ENCODE data around the gene SORCS2.

SORCS2 gene

DNA sequence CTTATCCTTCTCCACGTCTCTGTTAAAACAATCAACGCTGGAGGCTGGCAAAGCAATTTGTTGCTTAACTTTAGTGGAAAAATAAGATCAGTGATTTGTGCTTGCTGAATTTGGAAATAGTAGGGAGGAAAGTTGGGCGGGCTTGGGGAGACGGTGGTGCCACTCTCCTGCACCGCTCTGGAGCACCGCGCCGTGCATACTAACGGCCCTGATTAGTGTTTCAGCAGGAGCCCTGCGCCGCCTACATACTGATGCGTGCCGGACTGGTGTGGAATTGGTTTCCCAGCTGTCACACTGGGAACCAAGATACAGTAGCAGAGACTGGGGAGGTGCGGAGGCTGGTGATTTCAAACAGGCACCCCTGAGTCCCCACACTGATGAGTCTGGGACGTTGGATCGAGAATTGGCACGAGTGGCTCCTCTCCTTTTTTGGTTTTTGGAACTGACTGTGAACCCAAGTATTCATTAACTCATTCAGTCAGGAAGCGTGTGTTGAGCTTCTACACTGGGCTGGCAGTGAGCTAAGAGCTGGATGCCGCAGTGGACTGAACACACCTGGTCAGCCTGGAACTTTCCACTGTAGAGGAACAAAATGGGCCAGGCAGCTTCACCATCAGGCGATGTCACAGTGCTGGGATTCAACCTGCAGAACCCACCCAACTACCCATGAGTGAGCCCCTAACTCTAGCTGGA lies 271.4 kb downstream of the SORCS2 start:
- DNase-seq: no peak

DNA sequence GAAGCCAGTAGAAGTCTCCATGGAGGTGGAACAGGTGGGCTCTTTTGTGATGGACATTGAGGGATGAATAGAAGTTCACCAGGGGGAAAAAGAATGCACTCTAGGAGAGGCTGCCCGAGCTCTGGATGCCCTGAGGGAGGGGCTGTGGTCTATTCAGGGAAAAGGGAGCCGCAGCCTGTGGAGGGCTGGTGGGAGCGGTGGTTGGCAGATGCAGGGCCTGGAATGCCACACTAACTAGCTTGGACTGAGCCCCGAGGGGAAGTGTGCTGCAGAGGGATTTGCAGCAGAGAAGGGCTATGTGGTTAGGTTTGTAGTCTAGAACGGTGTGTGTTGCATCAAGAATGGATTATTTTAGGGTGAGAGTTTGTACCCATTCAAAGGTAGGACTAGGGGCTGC lies 271.9 kb downstream of the SORCS2 start:
- no peak for DNase-seq

DNA sequence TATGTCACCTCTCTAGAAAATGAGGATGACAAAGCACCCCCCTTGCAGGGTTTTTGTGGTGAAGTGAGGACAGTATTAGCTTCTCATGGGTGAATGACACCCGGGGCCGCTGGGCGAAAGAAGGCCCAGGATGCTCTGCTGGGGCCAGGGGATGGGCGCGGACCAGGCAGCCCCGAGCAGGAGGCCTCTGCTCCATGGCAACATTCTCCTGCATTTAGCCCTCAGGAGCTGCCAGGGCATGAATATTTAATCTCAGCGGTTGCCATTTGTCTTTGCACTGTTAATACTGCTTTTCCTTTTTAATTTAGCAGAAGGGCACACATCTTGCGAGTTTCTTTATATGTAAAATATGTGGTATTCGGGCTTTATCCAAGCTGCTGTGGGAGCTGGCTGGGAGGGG lies 272.7 kb downstream of the SORCS2 start:
- DNase-seq: no peak

DNA sequence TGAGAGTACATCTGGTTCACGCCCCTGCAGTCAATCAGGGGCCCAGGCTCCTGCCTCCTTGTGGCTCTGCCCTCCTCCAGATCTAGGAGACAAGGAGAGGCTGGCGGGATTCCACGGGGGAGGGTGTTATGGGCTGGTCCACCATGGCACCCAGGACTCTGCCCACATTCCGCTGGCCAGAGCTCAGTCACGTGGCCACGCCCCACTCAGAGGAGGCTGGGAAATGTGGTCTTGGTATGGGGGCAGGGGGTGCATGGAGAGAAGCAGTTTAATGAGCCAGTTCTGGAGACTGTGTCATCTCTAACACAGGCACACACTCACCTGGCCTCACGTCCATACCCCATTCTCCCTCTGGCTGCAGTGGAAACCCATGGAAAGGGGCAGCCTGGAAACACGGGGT lies 273.9 kb downstream of the SORCS2 start:
- no peak for DNase-seq

DNA sequence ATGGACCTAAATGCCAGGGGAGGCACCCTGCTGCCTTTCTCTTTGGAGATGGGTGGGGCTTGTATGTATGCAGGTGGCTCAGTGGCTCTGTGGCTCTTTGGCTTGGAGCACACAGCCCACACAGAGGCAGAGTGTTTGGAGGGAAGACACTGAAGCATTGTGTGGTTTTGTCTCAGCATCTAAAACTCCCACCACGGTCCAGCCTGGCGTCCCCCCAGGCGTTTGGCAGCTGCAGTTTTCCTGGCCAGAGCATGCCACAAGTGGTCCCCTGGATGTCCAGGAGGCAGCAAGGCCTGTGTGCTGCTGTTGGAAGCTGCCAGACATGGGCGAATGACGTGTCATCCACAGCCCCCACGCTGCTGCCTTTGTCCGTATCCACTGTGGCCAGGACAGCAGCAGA lies 274.6 kb downstream of the SORCS2 start:
- DNase-seq: no peak

DNA sequence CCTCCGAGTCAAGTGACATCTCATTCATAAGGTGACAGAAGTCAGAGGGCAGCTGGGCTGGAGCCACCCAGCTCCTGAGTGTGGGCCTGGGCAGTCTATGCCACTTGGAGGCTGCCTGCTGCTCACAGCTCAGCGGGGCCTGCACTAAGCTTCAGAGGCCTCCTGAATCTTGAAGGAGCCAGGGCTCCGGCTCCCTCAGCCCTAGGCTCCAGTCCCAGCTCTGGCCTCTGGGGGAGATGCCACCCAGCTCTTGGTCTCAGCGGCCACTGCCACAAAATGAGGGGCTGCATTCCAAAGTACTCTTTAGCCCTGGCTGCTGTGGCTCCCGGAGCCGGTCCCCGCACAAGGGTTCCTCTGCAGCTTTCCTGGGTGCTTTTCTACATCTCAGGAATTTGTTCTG lies 275.1 kb downstream of the SORCS2 start:
- DNase-seq: no peak

DNA sequence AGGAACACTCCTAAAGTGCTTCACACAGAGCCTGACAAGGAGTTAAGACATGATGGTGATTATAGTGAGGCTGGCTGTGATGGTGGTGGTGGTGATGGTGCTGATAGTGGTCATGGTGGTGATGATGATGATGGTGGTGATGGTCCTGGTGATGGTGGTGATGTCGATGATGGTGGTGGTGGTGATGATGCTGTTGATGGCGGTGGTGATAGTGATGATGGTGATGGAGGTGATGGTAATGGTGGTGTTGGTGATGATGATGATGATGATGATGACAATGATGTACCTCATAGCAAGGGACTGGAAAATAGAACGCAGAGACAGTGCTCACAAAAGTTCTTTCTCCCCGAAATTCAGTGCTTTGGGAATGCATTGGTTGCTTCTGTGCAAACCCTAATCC lies 276.7 kb downstream of the SORCS2 start:
- no peak for DNase-seq

DNA sequence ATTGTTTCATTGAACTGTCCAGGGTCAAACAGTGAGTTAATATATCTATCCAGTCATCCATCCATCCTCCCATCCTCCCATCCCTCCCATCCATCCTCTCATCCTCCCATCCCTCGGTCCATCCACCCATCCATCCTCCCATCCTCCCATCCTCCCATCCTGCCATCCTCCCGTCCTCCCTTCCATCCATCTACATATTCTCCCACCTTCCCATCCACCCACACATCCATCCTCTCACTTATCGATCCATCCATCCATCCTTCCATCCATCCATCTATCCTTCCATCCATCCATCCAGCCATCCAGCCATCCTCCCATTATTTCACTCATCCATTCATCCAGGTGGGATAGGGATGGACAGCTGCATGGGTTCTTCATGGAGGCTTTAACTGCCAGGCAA lies 277.8 kb downstream of the SORCS2 start:
- no peak for DNase-seq

DNA sequence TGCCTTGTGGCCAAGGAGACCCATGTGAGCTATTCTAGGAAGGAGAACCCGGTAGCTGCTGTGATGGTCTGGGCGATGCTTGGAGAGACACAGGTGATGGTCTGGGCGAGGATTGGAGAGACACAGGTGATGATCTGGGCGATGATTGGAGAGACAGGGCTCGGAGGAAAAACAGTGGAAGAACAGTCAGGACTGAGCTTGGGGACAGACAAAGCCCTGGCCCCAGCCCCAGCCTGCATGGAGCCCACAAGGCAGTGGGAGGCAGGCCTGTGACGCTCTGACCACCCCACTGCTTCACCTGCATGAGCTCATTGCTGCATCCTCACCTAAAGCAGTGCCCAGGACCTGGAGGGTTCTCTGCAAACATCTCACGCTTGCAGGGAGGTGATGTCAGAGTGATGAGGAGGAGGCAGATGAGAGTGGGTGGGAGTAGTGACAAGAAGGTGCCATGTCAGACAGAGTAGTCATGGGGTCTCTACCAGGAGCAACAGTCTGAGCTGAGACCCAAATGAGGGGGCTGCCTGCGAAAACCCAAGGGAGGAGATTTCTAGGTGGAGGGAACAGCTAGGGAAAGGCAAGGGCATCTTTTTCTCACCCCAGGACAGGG lies 278.3 kb downstream of the SORCS2 start:
- DNase-seq: no peak

DNA sequence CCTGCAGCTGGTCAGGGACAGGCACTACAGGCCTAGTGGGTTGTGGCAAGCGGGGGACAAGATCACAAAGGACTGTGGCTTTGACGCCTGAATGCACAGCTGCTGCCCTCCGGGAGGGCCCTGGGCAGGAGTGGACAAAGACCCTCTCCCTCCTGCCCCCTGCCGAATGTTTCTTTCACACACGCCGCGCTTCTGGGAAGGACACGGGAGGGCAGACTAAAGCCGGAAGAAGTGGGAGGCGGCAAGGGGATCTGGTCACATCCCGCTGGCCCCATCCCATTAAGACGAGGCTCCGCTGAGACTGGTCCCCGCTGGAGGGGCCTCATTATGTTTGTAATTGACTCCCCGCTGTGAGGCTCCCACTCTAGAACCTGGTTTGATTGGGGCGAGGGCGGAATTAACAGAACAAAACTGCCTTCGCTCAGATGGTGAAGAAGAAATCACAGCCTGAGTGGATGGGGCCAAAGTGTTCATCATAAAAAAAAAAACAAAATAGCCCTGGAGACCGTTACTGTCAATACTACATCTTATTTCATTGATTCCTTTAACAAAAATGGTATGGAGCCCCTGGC lies 280.2 kb downstream of the SORCS2 start:
- DNase-seq: no peak

DNA sequence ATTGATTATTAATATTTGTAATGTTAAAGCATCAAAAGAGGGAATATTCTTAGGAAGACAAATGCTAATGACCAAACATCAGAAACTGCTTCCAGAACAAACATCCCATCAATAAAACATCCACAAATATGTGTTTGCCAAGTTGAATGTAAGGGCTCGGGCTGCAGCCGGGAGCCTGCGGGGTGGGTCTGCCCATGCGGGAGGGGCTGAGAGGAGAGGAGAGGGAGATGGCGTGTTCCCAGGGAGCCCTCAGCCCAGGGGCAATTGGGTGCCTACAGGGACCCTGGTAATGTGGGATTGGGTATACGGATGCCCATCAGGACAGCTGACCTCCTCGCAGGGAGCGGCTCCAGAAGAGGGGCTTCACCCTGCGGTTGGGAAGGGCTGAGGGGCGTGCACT lies 280.7 kb downstream of the SORCS2 start:
- no peak for DNase-seq

DNA sequence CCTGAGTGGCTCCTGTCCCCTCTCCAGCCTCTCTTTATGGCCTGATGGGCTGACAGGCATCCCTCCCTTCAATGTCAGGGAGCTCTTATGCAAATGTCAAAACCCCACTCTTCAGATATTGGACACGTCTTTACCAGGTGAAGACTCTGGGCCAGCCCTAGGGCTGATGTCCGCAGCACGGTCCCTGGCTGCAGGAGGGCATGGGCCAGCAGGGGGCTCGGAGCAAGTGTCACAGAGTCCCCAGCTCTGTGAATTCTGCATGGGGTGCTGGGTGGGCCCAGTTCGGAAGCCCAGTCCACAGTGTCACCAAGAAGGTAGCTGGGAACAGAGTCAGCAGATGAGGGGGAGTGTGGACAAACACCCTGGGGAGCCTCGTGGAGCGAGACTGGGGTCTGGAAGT lies 282.0 kb downstream of the SORCS2 start:
- DNase-seq: no peak

DNA sequence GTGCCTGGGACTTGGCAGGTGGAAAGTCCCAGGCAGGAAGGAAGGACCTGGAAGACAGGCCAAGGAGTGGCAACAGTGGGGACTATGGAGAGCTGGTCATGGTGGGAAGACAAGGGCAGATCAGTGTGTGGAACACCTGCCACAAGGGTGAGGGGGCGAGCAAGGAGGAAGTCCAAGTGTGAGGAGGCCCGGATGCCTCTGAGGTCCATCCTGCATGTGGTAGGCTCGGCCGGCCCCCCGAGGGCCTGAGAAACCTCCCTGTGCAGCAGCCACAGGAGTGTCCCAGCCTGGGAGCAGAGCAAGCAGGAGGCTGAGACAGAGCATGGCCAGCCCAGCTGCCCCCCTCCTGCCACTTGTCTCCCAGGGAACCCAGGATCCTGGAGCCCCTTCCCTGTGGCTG lies 282.9 kb downstream of the SORCS2 start:
- no peak for DNase-seq

DNA sequence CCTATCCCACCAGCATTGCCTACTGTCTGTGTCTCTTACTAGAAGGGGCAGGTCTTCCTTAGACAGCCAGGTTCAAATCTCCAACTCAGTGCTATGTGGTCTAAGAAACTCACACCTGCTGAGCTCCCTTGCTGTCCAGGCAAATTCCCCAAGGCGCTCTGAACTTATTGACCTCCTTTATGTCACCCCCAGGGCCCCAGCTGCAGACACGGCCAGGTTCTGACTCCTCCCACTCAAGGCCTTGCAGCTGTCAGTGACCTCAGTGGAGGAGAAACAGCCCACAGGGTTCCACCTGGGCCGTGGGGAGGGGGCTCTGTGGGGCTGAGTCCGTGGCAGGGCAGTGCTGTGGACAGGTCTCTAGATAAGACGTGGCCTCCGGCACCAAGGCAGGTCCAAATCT lies 284.5 kb downstream of the SORCS2 start:
- DNase-seq: no peak

DNA sequence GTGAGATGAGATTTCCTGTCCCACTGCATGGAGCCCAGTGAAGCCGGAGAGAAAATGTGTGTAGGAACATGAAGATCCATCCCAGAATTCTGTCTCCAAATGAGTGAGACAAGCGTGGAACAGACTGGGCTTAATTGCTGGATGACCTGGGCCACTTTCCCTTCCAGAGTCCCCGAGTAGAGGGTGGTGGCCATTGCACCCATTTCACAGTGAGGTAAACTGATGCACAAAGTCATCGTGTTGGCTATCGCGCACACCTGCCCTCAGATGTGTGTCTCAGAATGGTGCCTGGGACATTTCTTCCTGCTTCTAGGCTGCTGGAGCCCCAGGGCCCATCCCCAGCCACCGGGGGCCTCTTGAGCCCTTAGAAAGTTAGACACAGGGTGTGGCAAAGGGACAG lies 285.4 kb downstream of the SORCS2 start:
- DNase-seq: no peak

DNA sequence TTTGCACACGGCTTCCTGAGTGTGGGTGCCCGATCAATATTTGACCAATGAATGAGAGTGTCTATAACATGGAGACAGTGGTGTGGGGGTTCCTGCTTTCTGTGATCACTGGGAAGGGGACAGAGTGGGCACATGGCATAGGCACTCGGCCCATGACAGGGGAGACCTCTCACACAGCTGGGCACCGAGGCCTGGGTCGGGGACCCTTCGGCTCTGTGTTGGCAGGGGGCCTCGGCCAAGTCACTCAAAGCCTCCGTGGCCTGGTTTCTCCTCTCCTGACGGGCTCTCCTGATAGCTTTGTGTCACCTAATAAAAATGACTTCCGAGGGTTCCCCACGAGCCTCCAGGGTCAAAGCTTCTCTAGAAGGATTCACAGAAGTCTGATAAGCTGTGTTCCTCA lies 286.3 kb downstream of the SORCS2 start:
- DNase-seq: no peak

DNA sequence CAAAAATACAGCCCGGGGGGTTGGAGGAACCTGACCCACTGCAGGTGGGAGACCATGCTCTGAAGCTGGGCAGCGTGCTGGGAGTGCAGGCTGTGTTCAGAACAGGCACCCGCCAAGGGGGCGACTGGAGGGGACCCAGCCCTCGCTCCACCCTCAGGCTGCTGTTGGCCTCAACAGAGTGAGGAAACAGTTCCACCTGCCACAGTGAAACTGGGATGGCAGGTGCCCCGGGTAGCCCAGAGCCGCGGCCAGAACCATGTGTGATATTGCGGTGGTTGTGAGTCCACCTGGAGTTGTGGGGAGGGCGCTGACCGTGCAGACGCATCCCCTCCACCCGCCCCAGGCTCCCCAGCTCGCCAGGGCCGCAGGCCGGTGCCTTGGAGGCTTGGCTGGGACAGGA lies 288.1 kb downstream of the SORCS2 start:
- DNase-seq: no peak

DNA sequence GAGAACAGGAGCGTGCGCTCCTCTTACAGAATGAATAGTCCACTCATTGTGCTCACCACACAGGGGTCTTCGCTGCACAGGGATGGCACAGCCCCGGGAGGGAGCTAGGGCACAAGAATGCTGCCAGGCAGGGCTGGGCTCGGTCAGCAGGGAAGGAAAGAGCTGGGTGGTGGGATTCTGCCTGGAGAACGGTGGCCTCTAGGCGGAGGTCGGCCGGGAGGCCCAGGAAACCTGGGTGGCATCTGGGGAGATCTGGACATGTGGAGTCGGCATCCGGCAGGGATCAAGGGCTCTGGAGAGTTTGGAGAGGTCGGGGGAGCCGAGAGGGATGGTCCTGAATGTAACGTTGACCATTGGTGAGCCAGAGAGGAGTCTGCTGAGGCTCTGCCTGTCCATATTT lies 288.9 kb downstream of the SORCS2 start:
- no peak for DNase-seq

DNA sequence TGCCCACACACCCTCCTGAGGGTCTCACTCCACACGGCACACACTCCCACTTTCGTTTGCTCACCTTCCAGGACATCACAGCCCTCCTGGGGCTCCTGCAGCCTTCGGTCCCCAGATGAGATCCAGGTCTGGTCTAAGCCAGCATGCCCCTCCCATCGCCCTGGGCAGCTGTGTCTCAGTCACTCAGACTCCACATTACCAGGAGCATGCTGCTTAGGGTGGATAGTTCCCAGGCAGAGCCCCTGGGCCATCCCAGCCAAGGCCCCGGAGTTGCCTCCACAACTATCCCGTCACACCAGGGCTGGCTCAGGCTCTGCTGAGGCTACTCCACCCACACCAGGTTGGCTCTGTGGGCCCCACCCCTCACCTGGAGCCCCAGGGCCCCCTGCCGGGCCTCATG lies 292.8 kb downstream of the SORCS2 start:
- DNase-seq: no peak

DNA sequence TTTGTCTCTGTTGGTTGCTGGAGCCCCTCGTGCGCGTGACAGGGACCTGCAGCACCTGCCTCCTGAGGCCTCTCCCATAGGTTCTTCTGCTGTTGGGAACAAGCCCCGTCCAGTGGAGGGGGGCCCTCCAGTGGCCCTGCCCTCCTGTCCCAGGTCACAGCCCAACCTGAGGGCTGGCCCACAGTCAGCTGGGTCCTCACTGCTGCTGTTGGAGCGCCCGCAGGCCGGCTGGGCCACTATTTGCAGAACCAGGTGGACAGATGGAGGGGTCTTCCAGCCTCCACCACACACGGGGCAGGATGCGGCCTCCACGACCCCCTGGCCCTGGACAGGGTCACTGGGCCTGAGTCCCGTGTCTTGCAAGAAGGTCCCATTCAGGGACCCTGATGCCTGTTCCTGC lies 293.8 kb downstream of the SORCS2 start:
- DNase-seq: no peak

DNA sequence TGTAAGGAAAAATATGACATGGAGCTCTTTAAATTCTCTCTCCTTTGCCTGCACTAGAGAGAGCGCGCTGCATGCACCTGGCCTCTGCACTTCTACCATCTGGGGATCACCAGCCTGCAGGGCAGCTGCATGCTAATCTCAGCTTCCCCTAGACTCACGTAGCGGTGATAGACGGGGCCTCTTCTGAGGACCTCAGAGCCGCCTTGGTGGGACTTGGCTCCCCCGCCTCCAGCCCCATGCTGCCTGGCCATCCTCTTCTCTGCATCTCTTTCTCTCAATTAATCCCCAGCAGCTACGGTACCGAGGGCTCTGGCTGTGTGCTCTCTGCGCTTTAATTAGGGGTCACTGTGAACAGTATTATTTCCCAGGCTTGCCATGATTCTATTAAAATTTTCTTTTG lies 295.2 kb downstream of the SORCS2 start:
- DNase-seq: no peak

DNA sequence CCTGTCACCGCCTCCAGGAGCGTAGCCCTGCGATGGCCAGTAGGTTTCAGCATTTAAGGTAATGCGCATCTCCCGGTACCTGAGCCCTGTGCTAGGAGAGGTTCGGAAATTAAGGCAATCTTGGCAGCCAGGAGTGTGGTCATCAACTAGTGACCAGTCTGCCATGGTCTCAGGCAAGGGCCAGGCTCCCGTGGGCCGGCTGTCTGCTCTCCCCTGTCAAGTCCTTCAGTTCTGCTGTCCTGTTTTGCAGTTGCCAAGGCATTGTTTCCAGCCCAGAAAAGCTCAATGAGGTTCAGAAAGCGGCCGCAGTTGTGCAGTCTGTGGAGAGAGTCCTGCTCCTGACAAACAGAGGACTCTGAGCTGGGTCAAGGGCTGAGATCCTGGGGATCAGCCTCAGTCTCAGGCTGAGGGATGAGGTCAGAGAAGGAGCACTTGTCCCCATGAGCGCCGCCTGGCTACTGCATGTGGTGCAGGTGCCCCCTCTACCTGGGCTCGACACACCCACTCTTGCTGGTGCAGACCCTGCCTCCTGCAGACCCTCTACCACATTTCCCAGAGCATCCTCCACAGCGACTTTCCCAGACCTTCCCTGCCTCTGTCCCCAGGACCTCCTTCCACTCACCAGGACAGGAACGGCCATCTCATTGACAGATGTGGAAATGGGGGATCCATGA lies 295.8 kb downstream of the SORCS2 start:
- no peak for DNase-seq

DNA sequence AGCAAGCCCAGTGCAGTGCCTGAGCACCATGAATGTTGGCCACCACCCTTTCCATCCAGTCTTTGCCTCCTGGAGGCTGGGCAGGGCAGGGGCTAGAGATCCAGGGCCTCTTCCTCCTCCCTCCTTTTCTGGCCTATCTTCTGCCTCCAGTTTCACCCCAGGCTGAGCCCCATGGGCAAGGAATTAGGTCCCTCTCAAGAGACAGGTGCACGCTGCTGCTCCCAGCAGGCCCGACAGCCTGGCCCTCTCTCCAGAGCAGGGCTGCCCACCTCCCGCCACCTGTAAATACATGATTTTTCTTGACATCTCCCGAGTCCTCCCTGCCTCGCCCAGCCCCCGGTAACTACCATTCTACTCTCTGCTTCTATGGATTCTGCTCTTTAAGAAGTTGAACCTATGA lies 299.6 kb downstream of the SORCS2 start:
- DNase-seq: no peak

DNA sequence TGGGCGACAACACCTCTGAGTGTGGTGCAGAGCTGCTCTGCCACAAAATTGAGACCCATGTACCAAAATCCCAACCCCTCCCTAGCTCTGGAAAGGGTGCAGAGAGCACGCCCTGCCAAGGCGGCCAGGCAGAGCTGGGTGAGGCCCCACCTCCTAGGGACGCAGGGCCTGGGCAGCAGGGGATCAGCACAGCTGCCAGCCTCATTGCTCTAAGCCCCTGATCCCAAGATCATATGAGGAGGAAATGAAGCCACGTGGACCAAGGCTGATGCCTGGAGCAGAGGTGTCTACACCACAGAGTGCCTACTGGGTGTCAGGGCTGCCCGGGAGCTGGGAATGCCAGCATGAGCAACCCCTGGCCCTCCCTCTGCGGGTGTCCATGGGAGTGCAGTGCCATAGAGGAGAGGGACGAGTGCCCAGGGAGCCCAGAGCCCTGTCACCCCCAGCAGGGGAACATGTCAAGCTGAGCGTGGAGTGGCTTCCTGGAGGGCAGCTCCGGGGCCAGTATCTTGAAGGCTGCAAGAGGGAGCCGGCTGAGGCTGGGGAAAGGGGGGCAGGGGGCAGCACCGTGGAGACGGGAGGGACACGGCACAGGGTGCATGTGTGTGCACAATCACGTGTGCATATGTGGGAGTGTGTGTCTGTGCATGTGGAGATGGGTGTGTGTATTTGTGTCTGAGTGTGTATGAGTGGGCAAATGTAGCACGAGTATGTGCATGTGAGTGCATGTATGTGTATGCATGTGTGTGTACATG lies 306.3 kb downstream of the SORCS2 start:
- no peak for DNase-seq
